DOHH2 (cell line): ENCODE results near the gene ZNF45.
"Not testable (repeated sequence)": the region's sequence is repeated elsewhere in the genome, so short reads cannot be mapped to it uniquely, and the experiment has no call there.

ENCODE experiments used
- H3F3A ChIP-seq: fragments of 200-600 bp; sonication (generic), shearing (Covaris generic); 2 replicates; pipeline ENCODE4 v1.6.0; 2016; ENCODE audit warnings: antibody characterized with exemption, mild to moderate bottlenecking; ENCODE audit not compliant: control insufficient read depth, insufficient read depth
- H3K27ac ChIP-seq: fragments of 200-600 bp; sonication (generic); 2 replicates; pipeline ENCODE4 v1.5.1; 2014; ENCODE audit warnings: low read depth, mild to moderate bottlenecking, low read length, moderate library complexity
- H3K27me3 ChIP-seq: fragments of 200-600 bp; sonication (generic); 2 replicates; pipeline ENCODE4 v1.6.1; 2014; ENCODE audit warnings: mild to moderate bottlenecking, low read length, mixed read lengths; ENCODE audit not compliant: control insufficient read depth
- H3K36me3 ChIP-seq: fragments of 200-600 bp; sonication (generic); 2 replicates; pipeline ENCODE4 v1.6.1; 2014; ENCODE audit warnings: mild to moderate bottlenecking, low read length, moderate library complexity, mixed read lengths; ENCODE audit not compliant: control insufficient read depth
- H3K4me1 ChIP-seq: fragments of 200-600 bp; sonication (generic); 2 replicates; pipeline ENCODE4 v1.6.1; 2014; ENCODE audit warnings: mild to moderate bottlenecking, low read length, mixed read lengths; ENCODE audit not compliant: control insufficient read depth
- H3K4me2 ChIP-seq: fragments of 200-600 bp; sonication (generic); 2 replicates; pipeline ENCODE4 v1.6.0; 2014; ENCODE audit warnings: mild to moderate bottlenecking, low read length, moderate library complexity
- H3K4me3 ChIP-seq: fragments of 200-600 bp; sonication (generic); 2 replicates; pipeline ENCODE4 v1.5.1; 2014; ENCODE audit warnings: mild to moderate bottlenecking, low read length, mixed read lengths
- H3K79me2 ChIP-seq: fragments of 200-600 bp; sonication (generic); 2 replicates; pipeline ENCODE4 v1.6.1; 2014; ENCODE audit warnings: mild to moderate bottlenecking, low read length, mixed read lengths; ENCODE audit not compliant: control insufficient read depth
- H3K9me2 ChIP-seq: fragments of 200-600 bp; sonication (generic); replicated peaks from 2 replicates; pipeline ENCODE4 v1.6.1; 2014; ENCODE audit warnings: mild to moderate bottlenecking, low read length, mixed read lengths; ENCODE audit not compliant: control insufficient read depth
- H3K9me3 ChIP-seq: fragments of 200-600 bp; sonication (generic); 2 replicates; pipeline ENCODE4 v1.6.1; 2014; ENCODE audit warnings: antibody characterized with exemption, low read length, mixed read lengths; ENCODE audit not compliant: control insufficient read depth, insufficient read depth
- H4K20me1 ChIP-seq: fragments of 200-600 bp; sonication (generic); 2 replicates; pipeline ENCODE4 v1.6.0; 2014; ENCODE audit warnings: low read depth, mild to moderate bottlenecking, antibody characterized with exemption, low read length, moderate library complexity; ENCODE audit not compliant: control insufficient read depth, insufficient read depth
- EZH2phosphoT487 ChIP-seq: fragments of 200-600 bp; sonication (generic); IDR thresholded peaks from 2 replicates; pipeline ENCODE4 v1.6.1; 2017; ENCODE audit warnings: borderline replicate concordance, mild to moderate bottlenecking, antibody characterized with exemption, low read length, moderate library complexity, mixed read lengths
- TF ChIP-seq, protein P1 (sequence below): fragments of 200-600 bp; sonication (generic); IDR thresholded peaks from one replicate; pipeline ENCODE4 v1.5.1; 2014; ENCODE audit warnings: antibody characterized with exemption, mild to moderate bottlenecking, low read depth, low read length; ENCODE audit not compliant: poor library complexity, severe bottlenecking

Gene ZNF45

DNA sequence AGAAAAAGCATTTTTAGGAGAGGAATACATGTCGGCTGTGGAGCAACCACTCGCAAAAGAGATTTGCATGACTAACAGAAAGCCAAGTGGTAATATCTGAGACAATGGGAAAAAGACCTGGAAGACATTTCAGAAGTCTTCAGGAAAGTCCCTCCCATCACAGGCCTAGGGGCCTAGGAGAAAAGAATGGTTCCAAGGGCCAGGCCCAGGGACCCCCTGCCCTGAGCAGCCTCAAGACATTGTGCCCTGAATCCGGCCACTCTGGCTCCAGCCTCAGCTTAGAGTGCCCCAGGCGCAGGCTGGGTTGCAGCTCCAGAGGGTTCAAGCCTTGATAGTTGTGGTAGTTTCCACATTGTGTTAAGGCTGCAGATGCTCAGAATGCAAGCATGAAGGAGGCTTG, 25.3 kb upstream of the ZNF45 start:
- H3K4me2 ChIP-seq = no peak overlapping the region
- no peaks in the 10 kb centered on the region for H3F3A ChIP-seq
- H3K9me2 ChIP-seq = no peaks in the 10 kb centered on the region
- H3K4me3 ChIP-seq = no peak overlapping the region
- H4K20me1 ChIP-seq = no peaks in the 10 kb centered on the region
- peaks cover 18% of the 10 kb centered on the region; the same call in 1 of the 2 replicates for H3K9me3 ChIP-seq
- H3K4me1 ChIP-seq = no peaks in the 10 kb centered on the region
- no peaks in the 10 kb centered on the region for H3K79me2 ChIP-seq
- no peak for TF ChIP-seq EZH2phosphoT487
- TF ChIP-seq, protein P1, sequence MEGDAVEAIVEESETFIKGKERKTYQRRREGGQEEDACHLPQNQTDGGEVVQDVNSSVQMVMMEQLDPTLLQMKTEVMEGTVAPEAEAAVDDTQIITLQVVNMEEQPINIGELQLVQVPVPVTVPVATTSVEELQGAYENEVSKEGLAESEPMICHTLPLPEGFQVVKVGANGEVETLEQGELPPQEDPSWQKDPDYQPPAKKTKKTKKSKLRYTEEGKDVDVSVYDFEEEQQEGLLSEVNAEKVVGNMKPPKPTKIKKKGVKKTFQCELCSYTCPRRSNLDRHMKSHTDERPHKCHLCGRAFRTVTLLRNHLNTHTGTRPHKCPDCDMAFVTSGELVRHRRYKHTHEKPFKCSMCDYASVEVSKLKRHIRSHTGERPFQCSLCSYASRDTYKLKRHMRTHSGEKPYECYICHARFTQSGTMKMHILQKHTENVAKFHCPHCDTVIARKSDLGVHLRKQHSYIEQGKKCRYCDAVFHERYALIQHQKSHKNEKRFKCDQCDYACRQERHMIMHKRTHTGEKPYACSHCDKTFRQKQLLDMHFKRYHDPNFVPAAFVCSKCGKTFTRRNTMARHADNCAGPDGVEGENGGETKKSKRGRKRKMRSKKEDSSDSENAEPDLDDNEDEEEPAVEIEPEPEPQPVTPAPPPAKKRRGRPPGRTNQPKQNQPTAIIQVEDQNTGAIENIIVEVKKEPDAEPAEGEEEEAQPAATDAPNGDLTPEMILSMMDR = no peak
- no peaks in the 10 kb centered on the region for H3K27me3 ChIP-seq
- no peak overlapping the region for H3K27ac ChIP-seq
- no peaks in the 10 kb centered on the region for H3K36me3 ChIP-seq

DNA sequence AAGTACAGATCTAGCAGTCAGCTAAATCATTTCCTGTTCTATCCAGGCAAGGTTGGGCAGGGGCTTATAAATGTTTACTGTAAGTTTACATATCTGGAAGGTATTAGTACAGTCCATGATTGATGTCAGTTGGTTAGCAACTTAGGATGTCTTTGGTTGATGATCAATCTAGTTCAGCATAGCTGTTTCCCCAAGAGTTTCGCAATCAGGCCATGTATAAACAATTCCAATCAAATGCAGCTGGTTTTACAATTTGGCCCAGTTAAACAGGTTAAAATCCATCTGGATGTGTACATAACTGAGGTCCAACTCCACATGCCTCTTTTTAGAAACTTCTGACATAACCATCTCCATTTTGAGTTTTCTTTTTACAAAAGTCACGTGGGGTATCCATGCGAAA, 22.8 kb upstream of the ZNF45 start:
- H3K79me2 ChIP-seq = no peaks in the 10 kb centered on the region
- peaks cover 14% of the 10 kb centered on the region; the same call in 1 of the 2 replicates for H3K9me3 ChIP-seq
- no peaks in the 10 kb centered on the region for H3K4me1 ChIP-seq
- no peaks in the 10 kb centered on the region for H3K36me3 ChIP-seq
- no peak for TF ChIP-seq EZH2phosphoT487
- no peaks in the 10 kb centered on the region for H3F3A ChIP-seq
- H3K27me3 ChIP-seq = no peaks in the 10 kb centered on the region
- no peaks in the 10 kb centered on the region for H3K9me2 ChIP-seq
- H3K27ac ChIP-seq = no peak overlapping the region
- no peaks in the 10 kb centered on the region for H4K20me1 ChIP-seq
- H3K4me2 ChIP-seq = no peak overlapping the region
- H3K4me3 ChIP-seq = no peak overlapping the region

DNA sequence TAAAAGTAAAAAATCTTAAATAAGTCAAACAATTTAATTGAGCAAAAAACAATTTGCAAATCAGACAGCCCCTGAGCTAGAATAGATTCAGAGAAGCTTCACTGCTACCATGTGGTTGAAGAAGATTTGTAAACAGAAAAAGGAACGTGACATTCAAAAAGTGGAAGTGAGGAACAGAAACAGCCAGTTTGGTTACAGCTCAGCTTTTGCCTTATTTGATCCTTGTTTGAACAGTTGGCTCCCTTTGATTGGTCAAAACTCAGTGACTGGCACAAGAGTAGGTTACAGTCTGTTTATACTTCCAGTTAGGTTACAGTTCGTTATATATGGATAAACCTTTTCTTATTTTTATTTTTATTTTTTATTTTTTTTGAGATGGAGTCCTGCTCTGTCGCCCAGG, 21.7 kb upstream of the ZNF45 start:
- Histone ChIP-seq H3K4me3 (no peak overlapping the region), H3K4me2 (no peak overlapping the region), H3K4me1 (no peaks in the 10 kb centered on the region), H3K36me3 (no peaks in the 10 kb centered on the region), H3K27me3 (no peaks in the 10 kb centered on the region), H3K9me3 (peaks cover 20% of the 10 kb centered on the region; the same call in 1 of the 2 replicates), H3K79me2 (no peaks in the 10 kb centered on the region), H3F3A (no peaks in the 10 kb centered on the region), H3K9me2 (no peaks in the 10 kb centered on the region), H3K27ac (no peak overlapping the region), H4K20me1 (no peaks in the 10 kb centered on the region)
- TF ChIP-seq EZH2phosphoT487 = no peak
- TF ChIP-seq, protein P1 = no peak

DNA sequence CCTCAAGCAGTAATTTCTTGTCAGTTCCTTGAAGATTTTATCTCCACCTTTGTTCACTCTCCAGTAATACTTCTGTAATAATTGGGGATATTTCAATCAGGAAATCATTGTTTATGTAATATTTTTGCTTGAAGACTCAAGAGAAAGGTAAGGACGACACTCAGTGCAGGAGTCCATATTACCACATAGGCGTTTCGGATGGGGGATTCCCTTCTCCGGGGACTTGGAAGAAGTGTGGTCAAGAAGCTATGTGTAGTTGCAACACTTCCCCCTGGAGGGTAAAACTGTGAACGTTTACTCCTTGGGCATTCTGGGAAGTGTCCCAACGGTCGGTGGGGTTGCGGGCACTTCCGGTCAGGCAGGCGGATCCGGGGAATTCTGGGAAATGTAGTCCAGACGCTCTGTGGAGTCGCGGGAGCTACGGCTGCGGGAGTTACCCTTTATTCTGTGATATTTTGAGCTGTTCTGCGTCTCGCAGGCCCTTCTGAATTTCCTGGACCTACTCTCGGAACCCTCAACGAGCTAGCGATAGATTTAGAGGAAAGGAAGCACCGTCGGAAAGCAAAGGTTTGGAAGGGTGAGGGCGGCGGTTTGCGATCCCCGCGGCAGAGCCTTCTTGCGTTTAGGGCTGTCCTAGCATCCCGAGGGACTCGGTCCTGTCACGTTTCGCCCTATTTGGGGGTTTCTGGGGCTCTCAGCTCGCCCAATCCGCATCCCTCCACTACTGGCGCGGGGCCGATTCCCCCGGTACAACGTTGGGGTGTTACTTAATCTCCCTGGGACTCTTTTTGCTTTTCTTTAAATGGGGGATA, 16.0 kb upstream of the ZNF45 start, which contains the start of gene ZNF221:
TSS of gene ZNF221 (plus strand) at position 395 of the 812 bp plus-strand sequence. CDS start 11,499 bp downstream, outside the sequence.
- TF ChIP-seq, protein P1 = no peak
- TF ChIP-seq EZH2phosphoT487 = no peak
- peak within 1 kb of the TSS; percentile 72 for H3K4me3 ChIP-seq
- H3K79me2 ChIP-seq = no peaks in the 10 kb centered on the region
- no peaks in the 10 kb centered on the region for H3K9me2 ChIP-seq
- no peaks in the 10 kb centered on the region for H3K36me3 ChIP-seq
- H3K27me3 ChIP-seq = no peaks in the 10 kb centered on the region
- peaks cover 33% of the 10 kb centered on the region; the same call in 1 of the 2 replicates for H3K9me3 ChIP-seq
- no peak within 1 kb of the TSS for H3K27ac ChIP-seq
- H3K4me2 ChIP-seq = peak within 1 kb of the TSS; percentile 65
- H3F3A ChIP-seq = no peaks in the 10 kb centered on the region
- H4K20me1 ChIP-seq = no peaks in the 10 kb centered on the region
- H3K4me1 ChIP-seq = 0 out of 2 replicates have a peak, but pooled peaks cover 3% of the 10 kb centered on the region

DNA sequence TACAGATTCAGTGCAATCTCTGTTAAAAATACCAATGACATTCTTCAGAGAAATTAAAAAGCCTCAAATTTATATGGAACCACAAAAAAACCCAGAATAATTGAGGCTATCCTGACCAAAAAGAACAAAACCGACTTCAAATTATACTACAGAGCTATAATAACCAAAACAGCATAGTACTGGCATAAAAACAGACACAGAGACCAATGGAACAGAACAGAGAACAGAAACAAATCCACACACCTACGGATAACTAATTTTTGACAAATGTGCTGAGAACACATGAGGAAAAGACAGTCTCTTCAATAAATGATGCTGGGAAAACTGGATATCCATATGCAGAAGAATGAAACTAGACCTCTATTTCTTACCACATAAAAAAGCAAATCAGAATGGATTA, 14.7 kb upstream of the ZNF45 start:
- not testable (repeated sequence) for H3K4me1 ChIP-seq, H3K79me2 ChIP-seq, H3K27ac ChIP-seq, H3K4me3 ChIP-seq, H3F3A ChIP-seq, H3K27me3 ChIP-seq, H3K36me3 ChIP-seq, H3K9me2 ChIP-seq, H3K4me2 ChIP-seq, H4K20me1 ChIP-seq
- H3K9me3 ChIP-seq = peaks cover 33% of the 10 kb centered on the region; the same call in 1 of the 2 replicates

DNA sequence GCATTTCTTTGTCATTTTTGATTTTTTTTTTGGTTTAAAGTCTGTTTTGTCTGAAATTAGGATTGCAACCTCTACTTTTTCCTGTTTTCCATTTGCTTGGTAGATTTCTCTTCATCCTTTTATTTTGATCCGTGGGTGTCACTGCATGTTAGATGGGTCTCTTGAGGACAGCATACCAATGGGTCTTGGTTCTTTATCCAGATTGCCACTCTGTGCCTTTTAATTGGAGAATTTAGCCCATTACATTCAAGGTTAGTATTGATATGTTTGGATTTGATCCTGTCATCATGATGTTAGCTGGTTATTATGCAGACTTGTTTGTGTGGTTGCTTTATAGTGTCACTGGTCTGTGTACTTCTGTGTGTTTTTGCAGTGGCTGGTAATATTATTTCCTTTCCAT, 12.3 kb upstream of the ZNF45 start:
- not testable (repeated sequence) for H3K4me1 ChIP-seq, H3K27ac ChIP-seq, H3K4me3 ChIP-seq, H4K20me1 ChIP-seq, H3F3A ChIP-seq, H3K9me2 ChIP-seq, H3K27me3 ChIP-seq, H3K36me3 ChIP-seq, H3K79me2 ChIP-seq, H3K4me2 ChIP-seq
- H3K9me3 ChIP-seq = peaks cover 26% of the 10 kb centered on the region; the same call in 1 of the 2 replicates
